ENCODE results near the gene ZEB1.

ZEB1 gene

DNA sequence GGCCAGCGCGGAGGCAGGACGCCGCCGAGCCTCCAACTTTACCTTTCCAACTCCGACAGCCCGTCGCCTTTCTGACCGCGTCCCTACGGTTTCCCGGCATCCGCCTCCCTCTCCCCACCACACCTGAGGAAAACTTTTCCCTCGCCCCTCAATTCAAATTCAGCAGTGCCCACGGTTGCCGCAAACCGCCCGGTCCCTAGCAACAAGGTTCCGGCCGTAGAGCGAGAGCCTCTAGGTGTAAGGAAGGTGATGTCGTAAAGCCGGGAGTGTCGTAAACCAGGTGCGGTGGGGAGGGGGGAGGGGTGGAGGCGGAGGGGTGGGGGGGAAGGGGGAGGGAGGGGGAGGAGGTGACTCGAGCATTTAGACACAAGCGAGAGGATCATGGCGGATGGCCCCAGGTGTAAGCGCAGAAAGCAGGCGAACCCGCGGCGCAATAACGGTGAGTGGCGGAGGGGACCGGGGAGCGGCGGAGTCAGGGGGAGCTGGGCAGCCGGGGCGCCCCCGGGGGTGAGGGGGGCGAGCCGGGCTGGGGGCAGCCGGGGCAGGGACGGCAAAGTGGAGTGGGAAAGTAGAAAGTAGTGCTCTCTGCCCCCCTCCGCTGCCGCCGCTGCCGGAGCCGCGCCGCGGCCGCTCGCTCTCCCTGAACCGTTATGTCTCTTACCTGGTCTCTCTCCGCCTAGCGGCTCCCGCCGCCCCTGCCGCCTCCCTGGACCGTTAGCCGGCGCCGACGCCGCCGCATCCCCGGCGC lies at the start of gene ZEB1:
Gene ZEB1, plus strand, starts transcription at position 363 of the 748 bp plus-strand sequence. Its CDS starts 19 bp downstream, at position 382.
- Histone ChIP-seq H3K4me1 (ENCODE audit: control insufficient read depth, insufficient read depth, low read length) (no peaks in the 10 kb centered on the region), H3K27ac (ENCODE audit: extremely low read depth, low read depth, low read length) (peak within 1 kb of the TSS; percentile 84), H3K36me3 (ENCODE audit: control insufficient read depth in 2 of 2, insufficient read depth in 1 of 2, low read length in 2 of 2) (no peaks in the 10 kb centered on the region), H3K4me3 (ENCODE audit: low read depth, low read length) (peak within 1 kb of the TSS; percentile 71), H3K9me3 (ENCODE audit: control insufficient read depth, insufficient read depth, low read depth, low read length) (no peaks in the 10 kb centered on the region)
- ChIA-PET CTCF (no interaction called here), POLR2A (interaction anchor here (1.9 kb wide), 1 partner anchor 287 kb away, joined by 7 read pairs; the partner anchor contains the start of gene ZNF438)
- TF ChIP-seq SP2 (tag by site-specific recombination; IDR thresholded peaks at IDR 0.05): no peak; the same call in 1 of the 2 replicates
- TF ChIP-seq ZNF768 (tag by site-specific recombination; IDR thresholded peaks at IDR 0.05): no peak
- no peak for TF ChIP-seq ZFP37 (tag by site-specific recombination; IDR thresholded peaks at IDR 0.05)
- TF ChIP-seq SP7 (tag by site-specific recombination; IDR thresholded peaks at IDR 0.05): no peak
- TF ChIP-seq ZNF354C (tag by site-specific recombination; IDR thresholded peaks at IDR 0.05; ENCODE audit: borderline replicate concordance, low read depth): no peak
- no peak for TF ChIP-seq ZNF214 (tag by site-specific recombination; IDR thresholded peaks at IDR 0.05; ENCODE audit: borderline replicate concordance)
- no peak for TF ChIP-seq ZNF239 (tag by site-specific recombination; IDR thresholded peaks at IDR 0.05)
- no peak for TF ChIP-seq ZNF548 (tag by site-specific recombination; IDR thresholded peaks at IDR 0.05)
- TF ChIP-seq PRDM10 (tag by site-specific recombination; IDR thresholded peaks at IDR 0.05): peak; percentile 65
- TF ChIP-seq ZNF311 (tag by site-specific recombination; IDR thresholded peaks at IDR 0.05; ENCODE audit: borderline replicate concordance): no peak
- TF ChIP-seq ZNF837 (tag by site-specific recombination; IDR thresholded peaks at IDR 0.05): no peak
- no peak for TF ChIP-seq TCF7L2 (IDR thresholded peaks at IDR 0.05; ENCODE audit: borderline replicate concordance, low read depth, low read length)
- TF ChIP-seq, protein P1, sequence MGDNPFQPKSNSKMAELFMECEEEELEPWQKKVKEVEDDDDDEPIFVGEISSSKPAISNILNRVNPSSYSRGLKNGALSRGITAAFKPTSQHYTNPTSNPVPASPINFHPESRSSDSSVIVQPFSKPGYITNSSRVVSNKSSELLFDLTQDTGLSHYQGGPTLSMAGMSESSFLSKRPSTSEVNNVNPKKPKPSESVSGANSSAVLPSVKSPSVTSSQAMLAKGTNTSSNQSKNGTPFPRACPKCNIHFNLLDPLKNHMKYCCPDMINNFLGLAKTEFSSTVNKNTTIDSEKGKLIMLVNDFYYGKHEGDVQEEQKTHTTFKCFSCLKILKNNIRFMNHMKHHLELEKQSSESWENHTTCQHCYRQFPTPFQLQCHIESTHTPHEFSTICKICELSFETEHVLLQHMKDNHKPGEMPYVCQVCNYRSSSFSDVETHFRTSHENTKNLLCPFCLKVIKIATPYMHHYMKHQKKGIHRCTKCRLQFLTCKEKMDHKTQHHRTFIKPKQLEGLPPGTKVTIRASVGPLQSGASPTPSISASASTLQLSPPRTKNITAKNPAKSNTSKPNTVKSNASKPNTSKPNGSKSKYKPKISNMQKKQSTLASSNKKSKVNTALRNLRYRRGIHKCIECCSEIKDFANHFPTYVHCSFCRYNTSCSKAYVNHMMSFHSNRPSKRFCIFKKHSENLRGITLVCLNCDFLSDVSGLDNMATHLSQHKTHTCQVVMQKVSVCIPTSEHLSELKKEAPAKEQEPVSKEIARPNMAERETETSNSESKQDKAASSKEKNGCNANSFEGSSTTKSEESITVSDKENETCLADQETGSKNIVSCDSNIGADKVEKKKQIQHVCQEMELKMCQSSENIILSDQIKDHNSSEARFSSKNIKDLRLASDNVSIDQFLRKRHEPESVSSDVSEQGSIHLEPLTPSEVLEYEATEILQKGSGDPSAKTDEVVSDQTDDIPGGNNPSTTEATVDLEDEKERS (tag by site-specific recombination; IDR thresholded peaks at IDR 0.05): no peak
- peak; percentile 96; the same call in 1 of the 2 replicates for TF ChIP-seq ZBTB48 (tag by site-specific recombination; IDR thresholded peaks at IDR 0.05)
- TF ChIP-seq ZBTB11 (tag by site-specific recombination; conservative IDR thresholded peaks at IDR 0.05; ENCODE audit: low read depth): 0 out of 2 replicates have a peak, but pooled peaks have one; percentile 1
- no peak for TF ChIP-seq ZSCAN5A (tag by site-specific recombination; IDR thresholded peaks at IDR 0.05)
- TF ChIP-seq, protein P2, sequence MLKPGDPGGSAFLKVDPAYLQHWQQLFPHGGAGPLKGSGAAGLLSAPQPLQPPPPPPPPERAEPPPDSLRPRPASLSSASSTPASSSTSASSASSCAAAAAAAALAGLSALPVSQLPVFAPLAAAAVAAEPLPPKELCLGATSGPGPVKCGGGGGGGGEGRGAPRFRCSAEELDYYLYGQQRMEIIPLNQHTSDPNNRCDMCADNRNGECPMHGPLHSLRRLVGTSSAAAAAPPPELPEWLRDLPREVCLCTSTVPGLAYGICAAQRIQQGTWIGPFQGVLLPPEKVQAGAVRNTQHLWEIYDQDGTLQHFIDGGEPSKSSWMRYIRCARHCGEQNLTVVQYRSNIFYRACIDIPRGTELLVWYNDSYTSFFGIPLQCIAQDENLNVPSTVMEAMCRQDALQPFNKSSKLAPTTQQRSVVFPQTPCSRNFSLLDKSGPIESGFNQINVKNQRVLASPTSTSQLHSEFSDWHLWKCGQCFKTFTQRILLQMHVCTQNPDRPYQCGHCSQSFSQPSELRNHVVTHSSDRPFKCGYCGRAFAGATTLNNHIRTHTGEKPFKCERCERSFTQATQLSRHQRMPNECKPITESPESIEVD (tag by site-specific recombination; IDR thresholded peaks at IDR 0.05): no peak
- TF ChIP-seq KLF7 (tag by site-specific recombination; IDR thresholded peaks at IDR 0.05; ENCODE audit: borderline replicate concordance): 0 out of 2 replicates have a peak, but pooled peaks have one; percentile 34
- TF ChIP-seq ZEB2 (tag by site-specific recombination; IDR thresholded peaks at IDR 0.05): peak; percentile 79; the same call in 1 of the 2 replicates
- TF ChIP-seq, protein P3, sequence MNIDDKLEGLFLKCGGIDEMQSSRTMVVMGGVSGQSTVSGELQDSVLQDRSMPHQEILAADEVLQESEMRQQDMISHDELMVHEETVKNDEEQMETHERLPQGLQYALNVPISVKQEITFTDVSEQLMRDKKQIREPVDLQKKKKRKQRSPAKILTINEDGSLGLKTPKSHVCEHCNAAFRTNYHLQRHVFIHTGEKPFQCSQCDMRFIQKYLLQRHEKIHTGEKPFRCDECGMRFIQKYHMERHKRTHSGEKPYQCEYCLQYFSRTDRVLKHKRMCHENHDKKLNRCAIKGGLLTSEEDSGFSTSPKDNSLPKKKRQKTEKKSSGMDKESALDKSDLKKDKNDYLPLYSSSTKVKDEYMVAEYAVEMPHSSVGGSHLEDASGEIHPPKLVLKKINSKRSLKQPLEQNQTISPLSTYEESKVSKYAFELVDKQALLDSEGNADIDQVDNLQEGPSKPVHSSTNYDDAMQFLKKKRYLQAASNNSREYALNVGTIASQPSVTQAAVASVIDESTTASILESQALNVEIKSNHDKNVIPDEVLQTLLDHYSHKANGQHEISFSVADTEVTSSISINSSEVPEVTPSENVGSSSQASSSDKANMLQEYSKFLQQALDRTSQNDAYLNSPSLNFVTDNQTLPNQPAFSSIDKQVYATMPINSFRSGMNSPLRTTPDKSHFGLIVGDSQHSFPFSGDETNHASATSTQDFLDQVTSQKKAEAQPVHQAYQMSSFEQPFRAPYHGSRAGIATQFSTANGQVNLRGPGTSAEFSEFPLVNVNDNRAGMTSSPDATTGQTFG (tag by site-specific recombination; IDR thresholded peaks at IDR 0.05; ENCODE audit: borderline replicate concordance): no peak

Measured in HEK293 (cell line).